Loucy (cell line): ENCODE results near the gene MYG1.

Experiments
- CTCF ChIP-seq: fragments of 200-600 bp; sonication (generic); conservative IDR thresholded peaks from 2 replicates; pipeline ENCODE4 v1.5.1; 2014; ENCODE audit warnings: mild to moderate bottlenecking, antibody characterized with exemption, low read length
- EZH2phosphoT487 ChIP-seq: fragments of 200-600 bp; IDR thresholded peaks from 2 replicates; pipeline ENCODE4 v1.6.1; 2018; ENCODE audit warnings: antibody characterized with exemption, mild to moderate bottlenecking, moderate library complexity, borderline replicate concordance

- no peak for TF ChIP-seq EZH2phosphoT487
- no peak for TF ChIP-seq CTCF
These were observed 4.2 kb upstream of the MYG1 start, which contains the start of gene PFDN5 for GRCh38 chr12:53295070-53295890.
